PFSK-1 (cell line): ENCODE data around the gene MARCHF2.

Experiments used
- FOXP2 ChIP-seq: optimal IDR thresholded peaks from 2 replicates; pipeline ENCODE3; 2011; ENCODE audit warnings: borderline replicate concordance, control low read depth, inconsistent platforms; ENCODE audit not compliant: insufficient read depth; ENCODE audit errors: extremely low read length, extremely low read depth
- POLR2AphosphoS5 ChIP-seq: IDR thresholded peaks from 2 replicates; pipeline ENCODE4 v1.6.1; 2012; ENCODE audit warnings: low read depth, mild to moderate bottlenecking, control low read depth, low read length, moderate library complexity
- SIN3A ChIP-seq: IDR thresholded peaks from 2 replicates; pipeline ENCODE4 v1.6.1; 2012; ENCODE audit warnings: mild to moderate bottlenecking, low read length, moderate library complexity, borderline replicate concordance; ENCODE audit not compliant: insufficient read depth
- TAF1 ChIP-seq: IDR thresholded peaks from 2 replicates; pipeline ENCODE4 v1.6.1; 2012; ENCODE audit warnings: low read length, control low read depth, borderline replicate concordance; ENCODE audit not compliant: insufficient read depth
- TF ChIP-seq, protein P1 (sequence below), 2 experiments: IDR thresholded peaks; 2 replicates each; pipeline versions ENCODE4 v1.6.1 to v1.8.0; 2011 to 2012; ENCODE audit warnings: low read depth in 2 of 2, low read length in 2 of 2, control low read depth in 1 of 2, inconsistent platforms in 1 of 2, mild to moderate bottlenecking in 1 of 2, moderate library complexity in 1 of 2; ENCODE audit not compliant: insufficient read depth in 1 of 2

The MARCHF2 gene

DNA sequence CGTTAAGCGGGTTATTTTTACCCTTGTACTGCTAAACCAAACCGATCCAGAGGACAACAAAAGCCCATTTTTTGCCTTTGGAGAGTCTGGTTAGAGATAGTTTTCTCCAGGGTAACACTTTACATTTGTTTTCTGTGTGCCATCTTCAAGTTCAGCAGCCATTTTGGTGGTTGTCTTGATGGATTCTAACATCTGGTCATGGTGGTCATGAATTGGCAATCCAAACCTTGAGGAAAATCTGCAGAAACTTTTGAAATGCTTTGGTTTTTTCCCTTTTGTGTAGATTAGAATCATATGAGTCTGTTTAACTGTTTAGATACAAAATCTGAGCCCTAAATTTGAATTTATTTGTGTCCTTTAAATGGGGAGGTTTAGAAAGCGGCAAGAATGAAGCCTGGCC is 48.3 kb downstream of the MARCHF2 start:
- no peak for TF ChIP-seq SIN3A
- no peak for TF ChIP-seq TAF1
- TF ChIP-seq, protein P1, sequence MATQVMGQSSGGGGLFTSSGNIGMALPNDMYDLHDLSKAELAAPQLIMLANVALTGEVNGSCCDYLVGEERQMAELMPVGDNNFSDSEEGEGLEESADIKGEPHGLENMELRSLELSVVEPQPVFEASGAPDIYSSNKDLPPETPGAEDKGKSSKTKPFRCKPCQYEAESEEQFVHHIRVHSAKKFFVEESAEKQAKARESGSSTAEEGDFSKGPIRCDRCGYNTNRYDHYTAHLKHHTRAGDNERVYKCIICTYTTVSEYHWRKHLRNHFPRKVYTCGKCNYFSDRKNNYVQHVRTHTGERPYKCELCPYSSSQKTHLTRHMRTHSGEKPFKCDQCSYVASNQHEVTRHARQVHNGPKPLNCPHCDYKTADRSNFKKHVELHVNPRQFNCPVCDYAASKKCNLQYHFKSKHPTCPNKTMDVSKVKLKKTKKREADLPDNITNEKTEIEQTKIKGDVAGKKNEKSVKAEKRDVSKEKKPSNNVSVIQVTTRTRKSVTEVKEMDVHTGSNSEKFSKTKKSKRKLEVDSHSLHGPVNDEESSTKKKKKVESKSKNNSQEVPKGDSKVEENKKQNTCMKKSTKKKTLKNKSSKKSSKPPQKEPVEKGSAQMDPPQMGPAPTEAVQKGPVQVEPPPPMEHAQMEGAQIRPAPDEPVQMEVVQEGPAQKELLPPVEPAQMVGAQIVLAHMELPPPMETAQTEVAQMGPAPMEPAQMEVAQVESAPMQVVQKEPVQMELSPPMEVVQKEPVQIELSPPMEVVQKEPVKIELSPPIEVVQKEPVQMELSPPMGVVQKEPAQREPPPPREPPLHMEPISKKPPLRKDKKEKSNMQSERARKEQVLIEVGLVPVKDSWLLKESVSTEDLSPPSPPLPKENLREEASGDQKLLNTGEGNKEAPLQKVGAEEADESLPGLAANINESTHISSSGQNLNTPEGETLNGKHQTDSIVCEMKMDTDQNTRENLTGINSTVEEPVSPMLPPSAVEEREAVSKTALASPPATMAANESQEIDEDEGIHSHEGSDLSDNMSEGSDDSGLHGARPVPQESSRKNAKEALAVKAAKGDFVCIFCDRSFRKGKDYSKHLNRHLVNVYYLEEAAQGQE (IDR thresholded peaks at IDR 0.05; ENCODE audit: insufficient read depth in 1 of 2, low read depth in 2 of 2, low read length in 2 of 2) = no peak
- no peak for TF ChIP-seq FOXP2
- no peak for TF ChIP-seq POLR2AphosphoS5

GRCh38 chr19:8461891-8462290 is 48.8 kb downstream of the MARCHF2 start:
- TF ChIP-seq SIN3A (no peak), FOXP2 (no peak), POLR2AphosphoS5 (no peak), TAF1 (no peak)
- TF ChIP-seq, protein P1 (IDR thresholded peaks at IDR 0.05; ENCODE audit: insufficient read depth in 1 of 2, low read depth in 2 of 2, low read length in 2 of 2) = no peak

- no peak for TF ChIP-seq FOXP2
- TF ChIP-seq SIN3A = no peak
- no peak for TF ChIP-seq TAF1
- TF ChIP-seq POLR2AphosphoS5 = no peak
- TF ChIP-seq, protein P1 (IDR thresholded peaks at IDR 0.05; ENCODE audit: insufficient read depth in 1 of 2, low read depth in 2 of 2, low read length in 2 of 2) = no peak
Measured at GRCh38 chr19:8462571-8462970, 49.5 kb downstream of the MARCHF2 start.

- TF ChIP-seq TAF1 = no peak
- TF ChIP-seq, protein P1 (IDR thresholded peaks at IDR 0.05; ENCODE audit: insufficient read depth in 1 of 2, low read depth in 2 of 2, low read length in 2 of 2) = no peak
Measured at GRCh38 chr19:8463365-8463764, 50.3 kb downstream of the MARCHF2 start.

GRCh38 chr19:8466018-8466417 is 52.9 kb downstream of the MARCHF2 start:
- TF ChIP-seq POLR2AphosphoS5 = no peak

GRCh38 chr19:8468124-8468523 is 55.0 kb downstream of the MARCHF2 start:
- TF ChIP-seq FOXP2 = no peak
